Measurements from ENCODE around the gene SHROOM3. TPM values are rescaled to one million over a fixed set of nuclear protein-coding genes. Genes with fewer than 3 reads are reported as not detected.

SHROOM3 gene
- polyA plus RNA-seq, 1 donor from 2014 or later = 2.7 TPM

- Histone ChIP-seq H3K27me3 (ENCODE audit: insufficient read depth, low read depth, low read length) (no peaks in the 10 kb centered on the region), H3K9me3 (ENCODE audit: low read length) (no peaks in the 10 kb centered on the region), H3K36me3 (ENCODE audit: insufficient read depth, low read length) (no peaks in the 10 kb centered on the region), H3K4me3 (ENCODE audit: low read length) (no peak overlapping the region), H4K20me1 (ENCODE audit: insufficient read depth) (no peaks in the 10 kb centered on the region), H3K9me2 (ENCODE audit: insufficient read depth, low read length) (no peaks in the 10 kb centered on the region), H3F3A (ENCODE audit: insufficient read depth, low read length, poor library complexity, severe bottlenecking) (no peaks in the 10 kb centered on the region), H2AFZ (ENCODE audit: low read depth, low read length) (no peak overlapping the region), H3K9ac (ENCODE audit: low read length) (no peak overlapping the region), H3K79me2 (replicated peaks; ENCODE audit: insufficient read depth, low read length) (no peaks in the 10 kb centered on the region), H3K4me2 (ENCODE audit: low read length) (no peak overlapping the region), H3K27ac (ENCODE audit: low read length) (no peak overlapping the region)
- no peak for TF ChIP-seq EZH2 (IDR thresholded peaks at IDR 0.05; ENCODE audit: borderline replicate concordance, insufficient read depth, low read length, poor library complexity, severe bottlenecking)
- TF ChIP-seq TAF1 (IDR thresholded peaks at IDR 0.05; ENCODE audit: low read depth) = no peak
- no peak for TF ChIP-seq MXI1 (conservative IDR thresholded peaks at IDR 0.05; ENCODE audit: poor library complexity, severe bottlenecking)
- no peak for TF ChIP-seq RAD21 (conservative IDR thresholded peaks at IDR 0.05)
- TF ChIP-seq SMC3 (conservative IDR thresholded peaks at IDR 0.05; ENCODE audit: poor library complexity) = no peak
- TF ChIP-seq, protein P1, sequence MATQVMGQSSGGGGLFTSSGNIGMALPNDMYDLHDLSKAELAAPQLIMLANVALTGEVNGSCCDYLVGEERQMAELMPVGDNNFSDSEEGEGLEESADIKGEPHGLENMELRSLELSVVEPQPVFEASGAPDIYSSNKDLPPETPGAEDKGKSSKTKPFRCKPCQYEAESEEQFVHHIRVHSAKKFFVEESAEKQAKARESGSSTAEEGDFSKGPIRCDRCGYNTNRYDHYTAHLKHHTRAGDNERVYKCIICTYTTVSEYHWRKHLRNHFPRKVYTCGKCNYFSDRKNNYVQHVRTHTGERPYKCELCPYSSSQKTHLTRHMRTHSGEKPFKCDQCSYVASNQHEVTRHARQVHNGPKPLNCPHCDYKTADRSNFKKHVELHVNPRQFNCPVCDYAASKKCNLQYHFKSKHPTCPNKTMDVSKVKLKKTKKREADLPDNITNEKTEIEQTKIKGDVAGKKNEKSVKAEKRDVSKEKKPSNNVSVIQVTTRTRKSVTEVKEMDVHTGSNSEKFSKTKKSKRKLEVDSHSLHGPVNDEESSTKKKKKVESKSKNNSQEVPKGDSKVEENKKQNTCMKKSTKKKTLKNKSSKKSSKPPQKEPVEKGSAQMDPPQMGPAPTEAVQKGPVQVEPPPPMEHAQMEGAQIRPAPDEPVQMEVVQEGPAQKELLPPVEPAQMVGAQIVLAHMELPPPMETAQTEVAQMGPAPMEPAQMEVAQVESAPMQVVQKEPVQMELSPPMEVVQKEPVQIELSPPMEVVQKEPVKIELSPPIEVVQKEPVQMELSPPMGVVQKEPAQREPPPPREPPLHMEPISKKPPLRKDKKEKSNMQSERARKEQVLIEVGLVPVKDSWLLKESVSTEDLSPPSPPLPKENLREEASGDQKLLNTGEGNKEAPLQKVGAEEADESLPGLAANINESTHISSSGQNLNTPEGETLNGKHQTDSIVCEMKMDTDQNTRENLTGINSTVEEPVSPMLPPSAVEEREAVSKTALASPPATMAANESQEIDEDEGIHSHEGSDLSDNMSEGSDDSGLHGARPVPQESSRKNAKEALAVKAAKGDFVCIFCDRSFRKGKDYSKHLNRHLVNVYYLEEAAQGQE (IDR thresholded peaks at IDR 0.05; ENCODE audit: borderline replicate concordance) = no peak
- no peak for TF ChIP-seq CTCF (IDR thresholded peaks at IDR 0.05; ENCODE audit: poor library complexity, severe bottlenecking)
- TF ChIP-seq EP300 (conservative IDR thresholded peaks at IDR 0.05; ENCODE audit: poor library complexity, severe bottlenecking) = no peak
- TF ChIP-seq POLR2AphosphoS5 (IDR thresholded peaks at IDR 0.05) = no peak
Observed at GRCh38 chr4:76563454-76564122, 128.6 kb downstream of the SHROOM3 start.

- no peak overlapping the region for H3K4me2 ChIP-seq (ENCODE audit: low read length)
- H3K27ac ChIP-seq (ENCODE audit: low read length) = no peak overlapping the region
- H3K79me2 ChIP-seq (replicated peaks; ENCODE audit: insufficient read depth, low read length) = no peaks in the 10 kb centered on the region
- TF ChIP-seq POLR2AphosphoS5 (IDR thresholded peaks at IDR 0.05) (no peak), MXI1 (conservative IDR thresholded peaks at IDR 0.05; ENCODE audit: poor library complexity, severe bottlenecking) (no peak), SMC3 (conservative IDR thresholded peaks at IDR 0.05; ENCODE audit: poor library complexity) (no peak), RAD21 (conservative IDR thresholded peaks at IDR 0.05) (no peak), EP300 (conservative IDR thresholded peaks at IDR 0.05; ENCODE audit: poor library complexity, severe bottlenecking) (no peak), TAF1 (IDR thresholded peaks at IDR 0.05; ENCODE audit: low read depth) (no peak), CTCF (IDR thresholded peaks at IDR 0.05; ENCODE audit: poor library complexity, severe bottlenecking) (no peak), EZH2 (IDR thresholded peaks at IDR 0.05; ENCODE audit: borderline replicate concordance, insufficient read depth, low read length, poor library complexity, severe bottlenecking) (no peak)
- TF ChIP-seq, protein P1 (IDR thresholded peaks at IDR 0.05; ENCODE audit: borderline replicate concordance) = no peak
- no peak overlapping the region for H2AFZ ChIP-seq (ENCODE audit: low read depth, low read length)
- H3K27me3 ChIP-seq (ENCODE audit: insufficient read depth, low read depth, low read length) = no peaks in the 10 kb centered on the region
- no peaks in the 10 kb centered on the region for H3K9me3 ChIP-seq (ENCODE audit: low read length)
- no peaks in the 10 kb centered on the region for H3K36me3 ChIP-seq (ENCODE audit: insufficient read depth, low read length)
- no peaks in the 10 kb centered on the region for H4K20me1 ChIP-seq (ENCODE audit: insufficient read depth)
- no peak overlapping the region for H3K9ac ChIP-seq (ENCODE audit: low read length)
- H3K9me2 ChIP-seq (ENCODE audit: insufficient read depth, low read length) = no peaks in the 10 kb centered on the region
- H3K4me3 ChIP-seq (ENCODE audit: low read length) = no peak overlapping the region
- H3F3A ChIP-seq (ENCODE audit: insufficient read depth, low read length, poor library complexity, severe bottlenecking) = no peaks in the 10 kb centered on the region
Observed at GRCh38 chr4:76564123-76564915, 129.3 kb downstream of the SHROOM3 start.

All from neural cell (in vitro differentiated cells).